Sigmoid colon (tissue), 7 donors: Measurements from ENCODE around the gene RNF167. TPM values are rescaled to one million over a fixed set of nuclear protein-coding genes. Genes with fewer than 3 reads are reported as not detected.

Source experiments
- DNase-seq: peaks from one replicate; pipeline ENCODE4 v3.0.0-alpha.2; 2019
- H3K27ac ChIP-seq, 4 donors: fragments of 200-600 bp; sonication (generic); one replicate each; pipeline ENCODE4 v1.5.1; 2016 to 2019; ENCODE audit warnings: mild to moderate bottlenecking in 1 of 4
- H3K27me3 ChIP-seq, 3 donors: fragments of 200-600 bp; sonication (generic); one replicate each; pipeline ENCODE4 v1.5.1; 2019; ENCODE audit warnings: mild to moderate bottlenecking in 1 of 3
- H3K36me3 ChIP-seq, 4 donors: fragments of 200-600 bp; sonication (generic); one replicate each; pipeline ENCODE4 v1.5.1; 2016 to 2019
- H3K4me1 ChIP-seq, 4 donors: fragments of 200-600 bp; sonication (generic); one replicate each; pipeline ENCODE4 v1.5.1; 2017 to 2019
- H3K4me3 ChIP-seq, 4 donors: fragments of 200-600 bp; sonication (generic); one replicate each; pipeline ENCODE4 v1.5.1; 2017 to 2019; ENCODE audit warnings: mild to moderate bottlenecking in 2 of 4, moderate library complexity in 1 of 4
- H3K9me3 ChIP-seq, 4 donors: fragments of 200-600 bp in 3 of 4; sonication (generic) in 3 of 4; one replicate each; pipeline versions ENCODE4 v1.5.1 to v1.6.1; 2013 to 2019
- EP300 ChIP-seq, 4 donors: sonication (generic); formaldehyde crosslinking; IDR thresholded peaks; one replicate each; pipeline ENCODE4 v1.6.1; 2017; ENCODE audit warnings: antibody characterized with exemption in 4 of 4
- POLR2A ChIP-seq, 2 donors: fragments of 450-650 bp; IDR thresholded peaks; one replicate each; pipeline ENCODE4 v1.6.1; 2016; ENCODE audit warnings: antibody characterized with exemption in 2 of 2, mild to moderate bottlenecking in 2 of 2, moderate library complexity in 2 of 2
- POLR2AphosphoS5 ChIP-seq, 4 donors: sonication (generic); formaldehyde crosslinking; IDR thresholded peaks; one replicate each; pipeline ENCODE4 v1.6.1; 2017; ENCODE audit warnings: antibody characterized with exemption in 4 of 4
- WGBS, 2 donors: extraction: QIAGEN DNeasy Blood & Tissue Kit; methylation state at CpG; one replicate each; pipeline ENCODE4 v1.1.7; 2013; 5-methylcytosine and 5-hydroxymethylcytosine counted together
- intact Hi-C: fragments of 100-400 bp; cut with DNase I; formaldehyde crosslinking; loops from one replicate; pipeline ENCODE4 v1.15.1; 2023
- polyA plus RNA-seq, 3 donors: library from polyadenylated mRNA; stranded (reverse); fragments of 200-250 nt; gene quantifications; one replicate each; pipeline ENCODE4 v1.2.3, GENCODE V29; 2013
- total RNA-seq, 4 donors: library from RNA; depleted of rRNA; stranded (reverse); fragments of >200 nt; gene quantifications; one replicate each; pipeline ENCODE4 v1.1.0, GENCODE V29; 2016
- TF ChIP-seq, protein P1 (sequence below), 4 experiments: fragments of 450-650 bp in 3 of 4; fragments of 200-600 bp in 1 of 4; IDR thresholded peaks; one replicate each; pipeline ENCODE4 v1.5.1; 2016 to 2019; ENCODE audit warnings: antibody characterized with exemption in 4 of 4, mild to moderate bottlenecking in 3 of 4, moderate library complexity in 2 of 4
- donor health status: healthy with polysubstance abuse.
- donor health status: Bipolar disorder and iron deficiency.
- donor health status: healthy.

RNF167 gene
- total and polyA plus RNA-seq, 7 donors: 45.0 to 120 (median 61.1) TPM

DNA sequence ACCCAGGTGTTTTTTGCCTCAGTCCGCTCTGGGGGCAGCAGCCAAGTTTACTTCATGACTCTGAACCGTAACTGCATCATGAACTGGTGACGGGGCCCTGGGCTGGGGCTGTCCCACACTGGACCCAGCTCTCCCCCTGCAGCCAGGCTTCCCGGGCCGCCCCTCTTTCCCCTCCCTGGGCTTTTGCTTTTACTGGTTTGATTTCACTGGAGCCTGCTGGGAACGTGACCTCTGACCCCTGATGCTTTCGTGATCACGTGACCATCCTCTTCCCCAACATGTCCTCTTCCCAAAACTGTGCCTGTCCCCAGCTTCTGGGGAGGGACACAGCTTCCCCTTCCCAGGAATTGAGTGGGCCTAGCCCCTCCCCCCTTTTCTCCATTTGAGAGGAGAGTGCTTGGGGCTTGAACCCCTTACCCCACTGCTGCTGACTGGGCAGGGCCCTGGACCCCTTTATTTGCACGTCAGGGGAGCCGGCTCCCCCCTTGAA, 42.8 kb upstream of the RNF167 start:
- no peak for TF ChIP-seq POLR2AphosphoS5 (IDR thresholded peaks at IDR 0.05)
- TF ChIP-seq EP300 (IDR thresholded peaks at IDR 0.05): no peak
- TF ChIP-seq POLR2A (IDR thresholded peaks at IDR 0.05): no peak
- TF ChIP-seq, protein P1, sequence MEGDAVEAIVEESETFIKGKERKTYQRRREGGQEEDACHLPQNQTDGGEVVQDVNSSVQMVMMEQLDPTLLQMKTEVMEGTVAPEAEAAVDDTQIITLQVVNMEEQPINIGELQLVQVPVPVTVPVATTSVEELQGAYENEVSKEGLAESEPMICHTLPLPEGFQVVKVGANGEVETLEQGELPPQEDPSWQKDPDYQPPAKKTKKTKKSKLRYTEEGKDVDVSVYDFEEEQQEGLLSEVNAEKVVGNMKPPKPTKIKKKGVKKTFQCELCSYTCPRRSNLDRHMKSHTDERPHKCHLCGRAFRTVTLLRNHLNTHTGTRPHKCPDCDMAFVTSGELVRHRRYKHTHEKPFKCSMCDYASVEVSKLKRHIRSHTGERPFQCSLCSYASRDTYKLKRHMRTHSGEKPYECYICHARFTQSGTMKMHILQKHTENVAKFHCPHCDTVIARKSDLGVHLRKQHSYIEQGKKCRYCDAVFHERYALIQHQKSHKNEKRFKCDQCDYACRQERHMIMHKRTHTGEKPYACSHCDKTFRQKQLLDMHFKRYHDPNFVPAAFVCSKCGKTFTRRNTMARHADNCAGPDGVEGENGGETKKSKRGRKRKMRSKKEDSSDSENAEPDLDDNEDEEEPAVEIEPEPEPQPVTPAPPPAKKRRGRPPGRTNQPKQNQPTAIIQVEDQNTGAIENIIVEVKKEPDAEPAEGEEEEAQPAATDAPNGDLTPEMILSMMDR (IDR thresholded peaks at IDR 0.05): no peak
- no peak overlapping the region for H3K27ac ChIP-seq
- no peak overlapping the region for H3K4me3 ChIP-seq
- WGBS, 2 donors: 73 to 86% methylated on average over 10 of the region's 10 CpGs
- intact Hi-C loops: no loop called here
- DNase-seq: no peak
- peaks cover 38 to 51% (median 47%) of the 10 kb centered on the region in 4 donors for H3K36me3 ChIP-seq
- no peaks in the 10 kb centered on the region for H3K9me3 ChIP-seq
- peaks cover 28 to 51% (median 29%) of the 10 kb centered on the region in 3 donors for H3K27me3 ChIP-seq
- H3K4me1 ChIP-seq: peaks cover 0 to 34% (median 19%) of the 10 kb centered on the region in 4 donors

DNA sequence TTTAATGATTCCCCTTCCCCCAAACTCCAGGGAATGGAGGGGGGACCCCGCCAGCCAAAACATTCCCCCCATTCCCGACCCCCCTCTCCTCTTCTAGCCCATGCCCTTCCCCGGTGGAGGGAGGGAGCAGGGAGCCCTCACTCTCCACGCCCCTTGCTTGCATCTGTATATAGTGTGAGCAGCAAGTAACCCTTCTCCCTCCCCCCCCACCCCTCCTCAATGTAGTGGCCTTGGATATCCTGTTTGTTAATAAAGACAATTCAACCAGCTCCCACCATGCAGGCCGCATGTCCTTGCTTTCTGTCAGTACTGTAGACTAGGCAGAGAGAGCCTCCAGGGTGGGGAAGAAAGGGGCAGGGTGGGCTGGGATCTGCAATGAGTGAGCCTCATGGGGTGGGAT, 42.3 kb upstream of the RNF167 start:
- TF ChIP-seq POLR2AphosphoS5 (IDR thresholded peaks at IDR 0.05): no peak
- TF ChIP-seq POLR2A (IDR thresholded peaks at IDR 0.05): no peak
- TF ChIP-seq, protein P1 (IDR thresholded peaks at IDR 0.05): no peak
- TF ChIP-seq EP300 (IDR thresholded peaks at IDR 0.05): no peak
- Histone ChIP-seq H3K4me3 (no peak overlapping the region), H3K36me3 (peaks cover 36 to 46% (median 41%) of the 10 kb centered on the region in 4 donors), H3K27me3 (peaks cover 28 to 51% (median 29%) of the 10 kb centered on the region in 3 donors), H3K27ac (no peak overlapping the region), H3K4me1 (peaks cover 0 to 34% (median 19%) of the 10 kb centered on the region in 4 donors), H3K9me3 (no peaks in the 10 kb centered on the region)
- WGBS, 2 donors: 80 to 90% methylated on average over 5 of the region's 5 CpGs
- DNase-seq: no peak
- intact Hi-C loops: no loop called here

GRCh38 chr17:4898351-4898750, 41.7 kb upstream of the RNF167 start:
- H3K36me3 ChIP-seq: peaks cover 33 to 40% (median 36%) of the 10 kb centered on the region in 4 donors
- 72 to 91% methylated on average over 8 of the region's 8 CpGs for WGBS, 2 donors
- H3K9me3 ChIP-seq: no peaks in the 10 kb centered on the region
- intact Hi-C loops: no loop called here
- no peak overlapping the region for H3K4me3 ChIP-seq
- peaks cover 0 to 34% (median 19%) of the 10 kb centered on the region in 4 donors for H3K4me1 ChIP-seq
- no peak overlapping the region for H3K27ac ChIP-seq
- TF ChIP-seq EP300 (IDR thresholded peaks at IDR 0.05) (no peak), POLR2AphosphoS5 (IDR thresholded peaks at IDR 0.05) (no peak), POLR2A (IDR thresholded peaks at IDR 0.05) (no peak)
- TF ChIP-seq, protein P1 (IDR thresholded peaks at IDR 0.05): no peak
- peaks cover 28 to 56% (median 29%) of the 10 kb centered on the region in 3 donors for H3K27me3 ChIP-seq
- no peak for DNase-seq

DNA sequence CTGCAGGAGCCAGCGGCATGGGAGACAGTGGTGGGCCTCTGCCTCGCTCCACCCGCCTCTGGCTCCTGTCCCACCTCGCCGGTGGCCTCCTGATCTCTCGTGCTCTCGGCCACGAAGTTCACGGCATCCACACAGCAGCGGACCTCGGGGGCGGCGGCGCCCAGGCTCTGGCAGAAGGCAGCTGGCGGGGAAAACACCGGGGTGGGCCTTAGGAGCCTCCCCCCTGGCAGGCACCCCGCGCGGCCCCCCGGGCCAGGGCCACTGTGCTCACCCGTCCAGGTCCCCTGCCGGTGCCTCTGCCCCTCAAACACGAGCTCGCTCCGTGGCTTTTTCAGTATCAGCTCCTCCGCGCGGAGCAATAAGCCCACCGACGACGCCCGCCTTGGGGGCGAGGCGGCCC, 41.1 kb upstream of the RNF167 start:
- peaks cover 27 to 34% (median 30%) of the 10 kb centered on the region in 4 donors for H3K36me3 ChIP-seq
- TF ChIP-seq EP300 (IDR thresholded peaks at IDR 0.05): no peak
- TF ChIP-seq, protein P1 (IDR thresholded peaks at IDR 0.05): no peak
- TF ChIP-seq POLR2A (IDR thresholded peaks at IDR 0.05): no peak
- no peak for TF ChIP-seq POLR2AphosphoS5 (IDR thresholded peaks at IDR 0.05)
- H3K27me3 ChIP-seq: peaks cover 28 to 62% (median 31%) of the 10 kb centered on the region in 3 donors
- intact Hi-C loops: no loop called here
- H3K4me1 ChIP-seq: peaks cover 0 to 34% (median 19%) of the 10 kb centered on the region in 4 donors
- no peaks in the 10 kb centered on the region for H3K9me3 ChIP-seq
- WGBS, 2 donors: 17 to 21% methylated on average over 34 of the region's 34 CpGs
- H3K4me3 ChIP-seq: peak overlapping the region; percentile 21 to 50 (median 40)
- peak overlapping the region in 1 of 4 donors; percentile 23 for H3K27ac ChIP-seq
- no peak for DNase-seq
